Smooth muscle cell (in vitro differentiated cells): ENCODE data around the gene PANX1. TPM values are rescaled to one million over a fixed set of nuclear protein-coding genes. Genes with fewer than 3 reads are reported as not detected.

ENCODE experiments used
- DNase-seq: peaks from one replicate; lab custom pipeline; 2025; ENCODE audit not compliant: unreplicated experiment; lab: John Stamatoyannopoulos, UW
- H2AFZ ChIP-seq: fragments of 200-600 bp; sonication (generic); 2 replicates; pipeline ENCODE4 v1.6.0; 2016; ENCODE audit warnings: antibody characterized with exemption, low read depth, mild to moderate bottlenecking
- H3F3A ChIP-seq: fragments of 200-600 bp; sonication (generic); 2 replicates; pipeline ENCODE4 v1.6.0; 2017; ENCODE audit warnings: antibody characterized with exemption, low read depth
- H3K27ac ChIP-seq: fragments of 200-600 bp; sonication (generic); 2 replicates; pipeline ENCODE4 v1.5.1; 2016; ENCODE audit warnings: low read depth, mild to moderate bottlenecking
- H3K27me3 ChIP-seq: fragments of 200-600 bp; sonication (generic); 2 replicates; pipeline ENCODE4 v1.6.1; 2016; ENCODE audit warnings: low read depth, mild to moderate bottlenecking
- H3K36me3 ChIP-seq: fragments of 200-600 bp; sonication (generic); 2 replicates; pipeline ENCODE4 v1.5.1; 2016; ENCODE audit warnings: low read depth
- H3K4me1 ChIP-seq: fragments of 200-600 bp; sonication (generic); 2 replicates; pipeline ENCODE4 v1.5.1; 2016; ENCODE audit warnings: low read depth
- H3K4me2 ChIP-seq: fragments of 200-600 bp; sonication (generic); 2 replicates; pipeline ENCODE4 v1.6.0; 2016; ENCODE audit warnings: mild to moderate bottlenecking
- H3K4me3 ChIP-seq: fragments of 200-600 bp; sonication (generic); 2 replicates; pipeline ENCODE4 v1.5.1; 2016; ENCODE audit warnings: mild to moderate bottlenecking
- H3K79me2 ChIP-seq: fragments of 200-600 bp; sonication (generic); 2 replicates; pipeline ENCODE4 v1.6.0; 2016; ENCODE audit warnings: low read depth, mild to moderate bottlenecking
- H3K9ac ChIP-seq: fragments of 200-600 bp; sonication (generic); 2 replicates; pipeline ENCODE4 v1.6.0; 2016; ENCODE audit warnings: low read depth
- H3K9me3 ChIP-seq: fragments of 200-600 bp; sonication (generic); replicated peaks from 2 replicates; pipeline ENCODE4 v1.5.1; 2016; ENCODE audit warnings: low read depth
- H4K20me1 ChIP-seq: fragments of 200-600 bp; sonication (generic); 2 replicates; pipeline ENCODE4 v1.6.0; 2016; ENCODE audit warnings: low read depth
- CTCF ChIP-seq: fragments of 200-600 bp; sonication (generic); IDR thresholded peaks from 2 replicates; pipeline ENCODE4 v1.5.1; 2017; ENCODE audit warnings: borderline replicate concordance, mild to moderate bottlenecking, antibody characterized with exemption; ENCODE audit not compliant: insufficient read depth, poor library complexity, severe bottlenecking
- WGBS: methylation state at CpG from one replicate; pipeline ENCODE4 v1.1.7; 2016; ENCODE audit warnings: low lambda C conversion rate; 5-methylcytosine and 5-hydroxymethylcytosine counted together
- polyA plus RNA-seq: library from polyadenylated mRNA; unstranded; fragments of >200 nt; fragmentation: Nextera tagmentation; extraction: Ambion mirVana; gene quantifications from 2 replicates; pipeline ENCODE4 v1.2.1, GENCODE V29; 2016
- total RNA-seq: library from RNA; depleted of rRNA; stranded (reverse); fragments of >200 nt; gene quantifications from 2 replicates; pipeline ENCODE4 v1.2.3, GENCODE V29; 2014

PANX1 gene
- total and polyA plus RNA-seq, 2 experiments from 2014 or later: 32.2 to 81.2 TPM

GRCh38 chr11:94131718-94132115, 3.1 kb downstream of the PANX1 start:
- no peaks in the 10 kb centered on the region for H3K9me3 ChIP-seq
- H3K79me2 ChIP-seq: peaks cover 58% of the 10 kb centered on the region
- TF ChIP-seq CTCF: no peak
- H3K9ac ChIP-seq: peak overlapping the region; percentile 22
- peaks cover 26% of the 10 kb centered on the region for H3F3A ChIP-seq
- H3K36me3 ChIP-seq: no peaks in the 10 kb centered on the region
- WGBS: 17% methylated on average over 1 of the region's 1 CpG
- DNase-seq: no peak
- peak overlapping the region; percentile 77 for H3K4me3 ChIP-seq
- no peak overlapping the region for H2AFZ ChIP-seq
- H3K4me2 ChIP-seq: peak overlapping the region; percentile 86
- peaks cover 42% of the 10 kb centered on the region for H3K4me1 ChIP-seq
- no peaks in the 10 kb centered on the region for H3K27me3 ChIP-seq
- peak overlapping the region; percentile 100 for H3K27ac ChIP-seq
- peaks cover 23% of the 10 kb centered on the region for H4K20me1 ChIP-seq

GRCh38 chr11:94132152-94132558, 3.5 kb downstream of the PANX1 start:
- H3K36me3 ChIP-seq: no peaks in the 10 kb centered on the region
- H2AFZ ChIP-seq: no peak overlapping the region
- peak overlapping the region; percentile 100 for H3K27ac ChIP-seq
- DNase-seq: no peak
- H3K27me3 ChIP-seq: no peaks in the 10 kb centered on the region
- no peak for TF ChIP-seq CTCF
- peak overlapping the region; percentile 77 for H3K4me3 ChIP-seq
- peaks cover 42% of the 10 kb centered on the region for H3K4me1 ChIP-seq
- H3K4me2 ChIP-seq: peak overlapping the region; percentile 86
- peak overlapping the region; percentile 53 for H3K9ac ChIP-seq
- H4K20me1 ChIP-seq: peaks cover 23% of the 10 kb centered on the region
- no peaks in the 10 kb centered on the region for H3K9me3 ChIP-seq
- peaks cover 30% of the 10 kb centered on the region for H3F3A ChIP-seq
- 12% methylated on average over 5 of the region's 5 CpGs for WGBS
- H3K79me2 ChIP-seq: peaks cover 56% of the 10 kb centered on the region

GRCh38 chr11:94132823-94133408, 4.3 kb downstream of the PANX1 start:
- Histone ChIP-seq H3F3A (peaks cover 35% of the 10 kb centered on the region), H3K27me3 (no peaks in the 10 kb centered on the region), H2AFZ (no peak overlapping the region), H4K20me1 (peaks cover 23% of the 10 kb centered on the region), H3K36me3 (no peaks in the 10 kb centered on the region), H3K9me3 (no peaks in the 10 kb centered on the region), H3K9ac (peak overlapping the region; percentile 53), H3K4me2 (peak overlapping the region; percentile 86), H3K4me1 (peaks cover 36% of the 10 kb centered on the region), H3K27ac (peak overlapping the region; percentile 100), H3K79me2 (peaks cover 61% of the 10 kb centered on the region), H3K4me3 (no peak overlapping the region)
- DNase-seq: no peak
- TF ChIP-seq CTCF: no peak
- WGBS: 94% methylated on average over 4 of the region's 4 CpGs

GRCh38 chr11:94133752-94134151, 5.1 kb downstream of the PANX1 start:
- H3K4me1 ChIP-seq: peaks cover 38% of the 10 kb centered on the region
- TF ChIP-seq CTCF: no peak
- 92% methylated on average over 4 of the region's 4 CpGs for WGBS

More at GRCh38 chr11:94133752-94134151, 5.1 kb downstream of the PANX1 start:
- Histone ChIP-seq H3K4me3 (no peak overlapping the region), H3K4me2 (peak overlapping the region; percentile 88), H3F3A (peaks cover 40% of the 10 kb centered on the region), H4K20me1 (peaks cover 23% of the 10 kb centered on the region), H2AFZ (no peak overlapping the region), H3K9me3 (no peaks in the 10 kb centered on the region), H3K36me3 (no peaks in the 10 kb centered on the region), H3K27me3 (no peaks in the 10 kb centered on the region), H3K9ac (peak overlapping the region; percentile 5), H3K79me2 (peaks cover 69% of the 10 kb centered on the region), H3K27ac (peak overlapping the region; percentile 100)
- no peak for DNase-seq
